Measurements from ENCODE around the gene FBXO28.

FBXO28 gene

GRCh38 chr1:224159541-224159940, 45.6 kb downstream of the FBXO28 start:
- no peak for DNase-seq (ENCODE audit: low read depth)

- no peak for DNase-seq (ENCODE audit: low read depth)
Observed at GRCh38 chr1:224160171-224160682, 46.3 kb downstream of the FBXO28 start.

- no peak for DNase-seq (ENCODE audit: low read depth)
Observed at GRCh38 chr1:224162768-224163167, 48.9 kb downstream of the FBXO28 start.

- no peak for DNase-seq (ENCODE audit: low read depth)
Observed at GRCh38 chr1:224163311-224163710, 49.4 kb downstream of the FBXO28 start.

- DNase-seq (ENCODE audit: low read depth): no peak
Observed at GRCh38 chr1:224168859-224169380, 55.0 kb downstream of the FBXO28 start.

- DNase-seq (ENCODE audit: low read depth): no peak
Observed at GRCh38 chr1:224169718-224170270, 55.9 kb downstream of the FBXO28 start.

- DNase-seq (ENCODE audit: low read depth): no peak
Observed at GRCh38 chr1:224170343-224170742, 56.4 kb downstream of the FBXO28 start.

GRCh38 chr1:224170748-224171478, 57.0 kb downstream of the FBXO28 start:
- DNase-seq (ENCODE audit: low read depth): no peak

GRCh38 chr1:224172229-224172628, 58.3 kb downstream of the FBXO28 start:
- DNase-seq (ENCODE audit: low read depth): no peak

- no peak for DNase-seq (ENCODE audit: low read depth)
Observed at GRCh38 chr1:224173523-224173922, 59.6 kb downstream of the FBXO28 start.

GRCh38 chr1:224175617-224176016, 61.7 kb downstream of the FBXO28 start:
- no peak for DNase-seq (ENCODE audit: low read depth)

GRCh38 chr1:224177356-224177999, 63.6 kb downstream of the FBXO28 start:
- no peak for DNase-seq (ENCODE audit: low read depth)

- no peak for DNase-seq (ENCODE audit: low read depth)
Observed at GRCh38 chr1:224178894-224179293, 65.0 kb downstream of the FBXO28 start.

GRCh38 chr1:224180783-224181452, 67.0 kb downstream of the FBXO28 start:
- no peak for DNase-seq (ENCODE audit: low read depth)

- DNase-seq (ENCODE audit: low read depth): no peak
Observed at GRCh38 chr1:224181453-224181810, 67.5 kb downstream of the FBXO28 start.

GRCh38 chr1:224182057-224182865, 68.3 kb downstream of the FBXO28 start:
- DNase-seq (ENCODE audit: low read depth): peak; percentile 15

- DNase-seq (ENCODE audit: low read depth): peak; percentile 76
Observed at GRCh38 chr1:224182866-224183590, 69.1 kb downstream of the FBXO28 start, which contains the start of gene DEGS1. TSS of gene DEGS1 (plus strand) at chr1:224183240. CDS start at chr1:224183337, 97 bp downstream.

- DNase-seq (ENCODE audit: low read depth): peak; percentile 54
Observed at GRCh38 chr1:224183591-224184312, 69.8 kb downstream of the FBXO28 start.

GRCh38 chr1:224185208-224185607, 71.3 kb downstream of the FBXO28 start:
- DNase-seq (ENCODE audit: low read depth): no peak

GRCh38 chr1:224188286-224188685, 74.4 kb downstream of the FBXO28 start:
- no peak for DNase-seq (ENCODE audit: low read depth)
